Vagina (tissue), 2 donors: ENCODE data around the gene TTC3.

Source experiments
- CTCF ChIP-seq, 3 experiments: fragments of 450-650 bp in 2 of 3; fragments of 200-600 bp in 1 of 3; sonication (generic) in 1 of 3; IDR thresholded peaks; one replicate each; pipeline ENCODE4 v1.5.1; 2017 to 2019; ENCODE audit warnings: antibody characterized with exemption in 3 of 3, mild to moderate bottlenecking in 2 of 3, moderate library complexity in 2 of 3
- POLR2A ChIP-seq, 2 donors: fragments of 450-650 bp; IDR thresholded peaks; one replicate each; pipeline ENCODE4 v1.6.1; 2017; ENCODE audit warnings: antibody characterized with exemption in 2 of 2, mild to moderate bottlenecking in 2 of 2, moderate library complexity in 2 of 2

- no peak for TF ChIP-seq POLR2A (IDR thresholded peaks at IDR 0.05)
- no peak for TF ChIP-seq CTCF (IDR thresholded peaks at IDR 0.05)
Observed at GRCh38 chr21:37192019-37192418, 119.0 kb downstream of the TTC3 start.
